COLO668 (cell line): ENCODE measurements around the gene RPS27L.
"Not testable (repeated sequence)": the region's sequence is repeated elsewhere in the genome, so short reads cannot be mapped to it uniquely, and the experiment has no call there.

Experiments used
- DNase-seq: peaks from one replicate; lab custom pipeline; 2025; ENCODE audit not compliant: unreplicated experiment; lab: John Stamatoyannopoulos, UW

RPS27L gene

DNA sequence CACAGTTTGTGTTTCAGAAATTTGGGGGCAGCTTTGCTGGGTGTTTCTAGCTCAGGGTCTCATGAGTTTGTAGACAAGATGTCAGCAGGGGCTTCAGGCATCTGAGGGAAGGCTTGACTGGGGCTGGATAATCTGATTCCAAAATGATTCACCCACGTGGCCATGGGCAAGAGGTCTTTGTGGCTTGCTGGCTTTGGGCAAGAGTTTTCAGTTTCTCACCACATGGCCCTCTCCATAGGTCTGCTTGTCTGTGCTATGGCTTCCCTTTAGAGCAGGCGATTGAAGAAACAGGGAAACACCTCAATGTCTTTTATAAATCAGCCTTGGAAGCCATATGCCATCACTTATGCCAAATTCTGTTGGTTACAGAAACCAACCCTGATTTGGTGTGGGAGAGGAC, 11.9 kb downstream of the RPS27L start:
- DNase-seq = no peak

DNA sequence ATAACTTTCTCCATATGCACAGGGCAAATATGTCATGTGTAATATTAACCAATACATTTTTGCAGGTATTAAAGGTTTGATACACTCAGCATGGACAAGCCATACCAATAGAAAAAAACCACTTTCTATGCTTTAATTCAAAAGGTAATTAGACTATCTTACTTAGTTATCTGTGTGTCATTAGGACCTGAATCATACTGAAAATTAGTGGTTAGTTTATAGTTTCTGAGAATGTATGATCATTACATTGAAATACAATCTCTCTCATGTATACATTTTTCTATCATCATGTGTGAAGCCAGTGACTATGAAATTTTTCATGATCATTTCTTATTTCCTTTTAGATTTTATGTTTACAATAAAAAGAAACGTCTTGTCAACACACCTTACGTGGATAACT, 16.3 kb downstream of the RPS27L start:
- no peak for DNase-seq

DNA sequence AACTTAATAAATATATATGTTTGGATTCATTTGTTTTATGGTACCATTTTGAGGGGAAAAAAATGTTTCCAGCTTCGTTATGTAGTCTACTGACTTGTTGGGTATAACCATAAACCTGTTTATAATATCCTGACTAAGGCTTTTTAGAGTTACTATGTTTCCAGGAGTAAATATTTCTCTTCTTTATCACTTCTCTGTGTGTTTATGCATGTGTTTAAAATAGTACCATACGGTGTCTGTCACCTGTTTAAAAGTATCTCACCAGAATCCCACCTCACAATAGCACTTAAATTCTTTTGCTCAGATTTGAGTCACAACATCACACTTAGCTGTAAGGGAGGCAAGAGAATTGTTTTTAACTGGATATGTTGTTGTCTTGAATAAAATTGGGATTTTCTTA, 20.5 kb downstream of the RPS27L start:
- DNase-seq = no peak

DNA sequence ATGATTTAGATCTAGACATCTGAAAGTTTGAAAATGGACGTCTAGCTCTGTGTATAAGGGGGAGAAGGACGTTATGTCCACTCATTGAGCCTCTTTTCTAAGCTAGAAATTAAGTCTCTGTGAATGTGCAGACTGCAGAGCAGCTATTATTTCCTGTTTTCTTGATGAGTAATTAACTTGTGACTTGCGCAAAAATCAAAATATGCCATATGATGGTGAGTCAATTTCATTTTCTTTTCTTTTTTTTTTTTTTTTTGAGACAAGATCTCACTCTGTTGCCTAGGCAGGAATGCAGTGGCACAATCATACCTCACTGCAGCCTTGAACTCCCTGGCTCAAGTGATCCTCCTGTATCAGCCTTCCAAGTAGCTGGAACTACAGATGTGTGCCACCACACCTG, 21.5 kb downstream of the RPS27L start:
- DNase-seq = no peak

DNA sequence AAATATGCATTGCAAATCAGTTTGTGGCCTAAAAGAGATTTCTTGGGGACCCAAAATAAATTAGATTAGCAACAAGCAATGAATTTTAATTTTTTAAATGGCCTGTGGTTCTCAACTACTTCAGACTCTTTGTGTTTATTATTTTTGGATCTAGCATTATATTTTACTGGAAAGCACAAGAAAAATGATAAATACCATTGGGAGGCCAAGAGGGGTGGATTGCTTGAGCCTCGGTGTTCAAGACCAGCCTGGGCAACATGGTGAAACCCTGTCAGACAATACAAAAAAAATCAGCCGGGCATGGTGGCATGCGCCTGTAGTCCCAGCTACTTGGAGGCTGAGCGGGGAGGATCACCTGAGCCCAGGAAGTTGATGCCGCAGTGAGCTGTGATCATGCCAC, 22.0 kb downstream of the RPS27L start:
- DNase-seq = no peak

DNA sequence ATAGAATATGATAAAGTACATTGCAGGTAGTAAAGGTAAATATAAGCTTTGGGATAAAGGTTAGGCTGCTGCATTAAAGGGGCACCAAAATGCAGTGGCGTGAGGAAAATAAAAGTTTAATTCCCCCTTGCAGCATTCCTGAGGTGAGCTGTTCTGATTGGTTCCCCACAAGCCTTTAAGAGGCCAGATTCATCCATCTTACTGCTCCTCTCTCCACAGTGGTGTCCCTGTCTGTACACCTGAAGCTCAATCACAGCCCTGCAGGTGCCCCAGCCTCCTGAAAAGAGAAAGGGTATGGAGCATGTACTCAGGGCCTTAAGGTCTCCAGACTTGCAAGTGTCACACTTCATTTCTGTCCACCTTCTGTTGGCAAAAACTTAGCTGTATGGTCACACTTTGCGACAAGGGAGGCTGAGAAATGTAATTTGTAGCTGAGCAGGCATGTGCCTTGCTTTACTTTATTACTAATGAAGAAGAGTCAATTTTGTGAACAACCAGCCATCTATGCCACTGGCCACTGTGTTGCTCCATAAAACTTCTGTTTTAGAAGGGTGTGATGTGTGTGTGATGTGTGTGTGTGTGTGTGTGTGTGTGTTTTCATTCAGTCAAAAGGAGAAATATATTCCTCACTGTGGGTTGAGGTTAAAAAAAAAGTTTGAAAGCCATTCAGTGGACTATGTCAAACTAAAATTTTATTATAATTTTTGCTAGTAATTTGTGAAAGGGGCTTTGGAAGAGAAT, 22.9 kb downstream of the RPS27L start:
- DNase-seq = no peak

DNA sequence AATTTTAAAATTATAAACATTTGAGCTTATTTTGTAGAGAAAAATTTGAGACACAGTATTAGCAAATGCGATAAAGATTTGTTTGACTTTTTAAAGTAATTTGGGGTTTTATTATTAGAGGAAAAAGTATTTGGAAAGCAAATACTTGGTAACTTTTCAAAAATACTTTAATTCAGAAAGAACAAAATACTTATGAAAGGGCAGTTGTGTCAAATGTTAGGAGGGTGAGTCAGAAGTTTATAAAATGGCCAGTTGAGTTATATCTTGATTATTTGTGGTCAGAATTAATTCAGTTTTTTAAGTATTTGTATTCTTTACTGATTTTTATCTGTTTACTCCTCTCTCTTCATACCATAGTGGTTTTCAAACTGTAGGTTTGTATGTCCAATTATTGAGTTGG, 23.5 kb downstream of the RPS27L start:
- DNase-seq = no peak

DNA sequence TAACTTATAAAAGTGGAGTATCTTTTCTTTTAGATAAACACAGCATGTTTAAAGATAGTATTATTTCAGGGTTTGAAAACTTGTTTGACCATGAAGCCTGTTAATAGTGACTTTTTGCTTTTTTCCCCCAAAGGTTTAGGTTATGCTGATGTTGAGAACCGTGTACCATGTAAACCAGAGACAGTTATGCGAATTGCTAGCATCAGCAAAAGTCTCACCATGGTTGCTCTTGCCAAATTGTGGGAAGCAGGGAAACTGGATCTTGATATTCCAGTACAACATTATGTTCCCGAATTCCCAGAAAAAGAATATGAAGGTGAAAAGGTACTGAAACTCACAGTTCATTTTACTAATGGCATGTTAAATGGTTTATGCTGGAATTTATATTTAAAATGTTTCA, 30.6 kb downstream of the RPS27L start:
- no peak for DNase-seq

DNA sequence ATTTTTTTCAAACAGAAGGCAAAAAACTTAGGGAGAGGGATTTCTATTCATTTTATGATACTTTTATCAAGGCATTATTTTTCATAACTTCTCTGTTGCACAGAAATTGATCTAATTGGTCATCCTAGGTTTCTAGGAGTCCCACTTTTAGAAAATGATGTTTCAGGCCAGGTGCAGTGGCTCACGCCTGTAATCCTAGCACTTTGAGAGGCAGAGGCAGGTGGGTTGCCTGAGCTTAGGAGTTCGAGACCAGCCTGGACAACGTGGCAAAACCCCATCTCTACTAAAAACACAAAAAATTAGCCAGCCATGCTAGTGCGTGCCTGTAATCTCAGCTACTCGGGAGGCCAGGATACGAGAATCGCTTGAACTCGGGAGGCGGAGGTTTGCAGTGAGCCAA, 32.8 kb downstream of the RPS27L start:
- DNase-seq = no peak

DNA sequence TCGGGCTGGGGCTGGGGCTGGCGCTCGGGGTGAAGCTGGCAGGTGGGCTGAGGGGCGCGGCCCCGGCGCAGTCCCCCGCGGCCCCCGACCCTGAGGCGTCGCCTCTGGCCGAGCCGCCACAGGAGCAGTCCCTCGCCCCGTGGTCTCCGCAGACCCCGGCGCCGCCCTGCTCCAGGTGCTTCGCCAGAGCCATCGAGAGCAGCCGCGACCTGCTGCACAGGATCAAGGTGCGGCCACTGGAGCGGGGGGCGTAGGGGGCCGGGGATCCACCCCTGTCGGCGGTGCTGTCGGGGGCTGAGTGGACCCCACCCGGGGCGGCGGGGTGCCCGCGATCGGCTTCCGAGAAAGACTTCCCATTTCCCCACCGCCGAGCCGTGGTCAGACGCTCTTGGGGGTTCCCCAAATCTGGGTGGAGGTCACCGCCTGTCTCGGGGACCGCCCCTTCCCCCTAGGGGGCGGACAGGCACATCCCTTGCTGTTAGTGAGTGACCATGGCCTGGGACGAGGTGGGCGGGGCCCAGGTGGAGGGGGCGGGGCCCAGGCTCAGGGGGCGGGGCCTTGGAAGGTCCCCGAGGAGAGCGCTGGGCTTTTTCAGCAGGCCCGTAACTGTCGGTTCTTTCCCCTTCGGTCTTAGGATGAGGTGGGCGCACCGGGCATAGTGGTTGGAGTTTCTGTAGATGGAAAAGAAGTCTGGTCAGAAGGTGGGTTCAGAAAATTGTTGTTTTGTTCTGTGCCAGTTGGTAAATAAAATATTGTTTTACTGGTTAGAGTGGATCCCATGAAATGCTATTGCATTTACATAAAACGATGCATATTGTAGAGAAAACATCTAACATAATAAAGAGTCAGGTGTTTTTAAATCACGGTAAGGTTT, 35.0 kb downstream of the RPS27L start:
- peak; percentile 62 for DNase-seq

DNA sequence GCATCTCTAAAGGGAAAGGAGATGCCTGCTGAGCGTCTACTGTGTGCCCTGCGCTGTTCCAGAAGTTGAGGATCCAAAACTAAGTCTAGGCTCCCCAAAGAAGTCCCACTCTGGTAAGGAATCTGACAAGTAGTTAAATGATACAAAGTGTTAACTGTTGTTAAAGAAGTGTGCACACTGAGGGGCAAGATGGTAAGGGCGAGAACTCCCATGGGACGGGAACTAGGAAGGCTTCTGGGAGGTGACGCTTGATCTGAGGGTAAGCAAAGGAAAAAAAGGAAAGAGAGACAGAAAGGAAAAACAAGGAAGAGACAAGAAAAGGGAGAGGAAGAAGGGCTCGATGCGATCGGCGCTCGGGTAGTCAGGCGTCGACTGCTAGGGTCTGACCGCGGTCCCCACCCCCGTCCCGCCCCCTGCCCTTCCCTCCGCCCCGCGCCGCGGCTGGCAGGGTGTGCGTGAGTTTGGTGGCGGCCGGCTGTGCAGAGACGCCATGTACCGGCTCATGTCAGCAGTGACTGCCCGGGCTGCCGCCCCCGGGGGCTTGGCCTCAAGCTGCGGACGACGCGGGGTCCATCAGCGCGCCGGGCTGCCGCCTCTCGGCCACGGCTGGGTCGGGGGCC, 35.8 kb downstream of the RPS27L start, which contains the start of gene LACTB:
Gene LACTB (plus strand): TSS at position 480 of the 620 bp plus-strand sequence. CDS start 11 bp downstream, at position 491.
- peak; percentile 89 for DNase-seq

DNA sequence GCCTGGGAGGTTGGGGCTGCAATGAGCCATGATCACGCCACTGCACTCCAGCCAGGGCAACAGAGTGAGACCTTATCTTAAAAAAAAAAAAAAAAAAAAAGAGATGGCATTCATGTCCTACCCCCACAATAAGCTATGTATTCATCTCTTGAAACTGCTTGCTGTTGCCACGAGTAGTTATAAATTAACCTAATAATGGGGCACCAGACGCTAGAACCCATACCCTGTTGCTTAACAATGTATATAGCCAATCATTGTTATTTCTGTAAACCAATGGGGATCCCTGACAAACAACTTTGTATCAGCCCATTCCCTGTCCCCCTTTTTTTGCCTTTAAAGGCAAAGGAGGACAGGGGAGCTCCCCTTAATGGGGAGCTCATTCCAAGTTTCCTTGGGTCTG, 38.4 kb downstream of the RPS27L start:
- DNase-seq = no peak

DNA sequence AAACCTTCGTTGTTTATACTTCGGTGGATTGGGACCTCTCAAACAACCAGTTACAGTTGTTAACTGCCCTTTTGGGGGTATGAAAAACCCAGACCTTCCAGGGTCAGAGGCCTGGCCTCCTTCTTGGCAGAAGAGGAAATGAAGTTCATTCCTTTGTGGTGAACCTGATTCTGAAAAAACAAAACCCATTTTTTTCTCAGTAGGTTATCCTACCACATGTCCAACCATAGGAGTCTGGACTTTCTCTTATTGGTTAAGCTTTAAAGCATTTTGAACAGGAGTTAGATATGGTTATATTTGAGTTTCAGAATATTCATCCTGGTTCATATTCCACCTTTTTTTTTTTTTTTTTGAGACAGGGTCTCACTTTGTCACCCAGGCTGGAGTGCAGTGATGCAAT, 42.8 kb downstream of the RPS27L start:
- DNase-seq = no peak

DNA sequence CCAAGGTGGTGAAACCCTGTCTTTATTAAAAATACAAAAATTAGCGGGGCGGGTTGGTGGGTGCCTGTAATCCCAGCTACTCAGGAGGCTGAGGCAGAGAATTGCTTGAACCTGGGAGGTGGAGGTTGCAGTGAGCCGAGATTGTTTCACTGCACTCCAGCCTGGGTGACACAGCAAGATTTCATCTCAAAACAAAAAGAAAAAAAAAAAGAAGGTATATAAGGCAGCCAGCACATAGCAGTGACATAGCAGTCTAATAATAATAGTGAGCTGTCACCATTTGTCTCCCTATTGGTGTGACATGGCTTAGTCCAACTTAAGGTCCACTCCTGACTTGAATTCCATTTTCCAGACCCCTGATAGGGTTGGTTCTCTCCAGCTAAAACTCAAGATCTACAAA, 44.4 kb downstream of the RPS27L start:
- no peak for DNase-seq

DNA sequence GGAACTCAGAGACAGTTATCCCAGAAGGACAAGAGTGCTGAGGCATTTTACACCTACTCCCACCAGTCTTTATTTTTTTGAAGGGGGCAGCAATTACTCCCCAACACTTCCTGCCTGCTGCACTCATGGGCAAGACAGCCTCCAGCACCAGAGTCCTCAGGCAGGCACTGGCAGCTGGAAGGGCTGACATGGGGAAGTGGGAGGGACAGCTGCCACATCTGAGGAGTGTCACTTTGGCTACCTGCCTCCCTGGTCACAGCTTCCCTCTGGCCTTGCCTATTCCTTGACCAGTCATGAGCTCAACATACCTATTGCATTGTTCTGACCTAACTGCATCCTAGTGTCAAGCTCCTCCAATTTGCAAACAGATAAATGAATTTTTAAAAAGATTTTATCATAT, 45.8 kb downstream of the RPS27L start:
- DNase-seq = no peak

DNA sequence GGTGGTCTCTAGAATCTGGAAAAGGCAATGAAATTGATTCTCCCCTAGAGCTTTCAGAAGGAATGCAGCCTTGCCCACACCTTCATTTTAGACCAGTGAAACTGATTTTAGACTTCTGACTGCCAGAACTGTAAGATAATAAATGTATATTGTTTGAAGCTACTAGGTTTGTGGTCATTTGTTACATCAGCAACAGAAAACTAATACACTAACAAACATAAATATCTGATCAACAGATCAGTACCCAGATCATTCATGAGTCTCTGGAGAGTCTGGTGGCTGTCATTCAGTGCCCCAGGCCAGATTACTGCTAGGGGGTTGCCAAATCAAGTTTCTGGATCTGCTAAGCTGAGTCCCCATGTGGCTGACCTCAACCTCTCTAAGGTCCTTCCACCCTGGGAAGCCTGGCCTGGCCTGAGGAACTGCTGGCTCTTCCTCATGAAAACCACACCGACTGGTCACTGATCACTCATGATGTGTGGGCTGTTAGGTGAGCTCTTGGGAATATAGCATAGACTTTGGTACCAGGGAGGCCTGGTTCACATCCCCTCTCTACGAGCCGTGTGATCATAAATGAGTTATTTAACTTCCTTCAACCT, 46.8 kb downstream of the RPS27L start:
- no peak for DNase-seq

DNA sequence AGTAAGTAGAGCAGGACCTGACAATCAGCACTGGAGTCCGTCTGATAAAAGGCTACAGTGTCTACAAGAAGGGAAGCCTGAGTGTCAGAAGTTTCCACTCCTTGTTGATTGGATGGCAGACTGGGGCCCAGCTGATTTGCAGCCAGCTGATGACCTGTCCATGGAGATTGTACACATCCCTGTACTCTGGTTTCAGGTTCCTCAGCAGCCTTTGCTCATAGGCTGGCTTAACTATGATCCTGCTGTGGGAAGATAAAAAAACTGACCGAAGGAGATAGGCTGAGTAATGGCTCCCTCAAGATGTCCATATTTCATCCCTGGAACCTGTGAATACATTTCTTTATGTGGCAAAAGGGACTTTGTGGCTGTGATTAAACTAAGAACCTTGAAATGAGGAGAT, 47.4 kb downstream of the RPS27L start:
- DNase-seq = no peak

DNA sequence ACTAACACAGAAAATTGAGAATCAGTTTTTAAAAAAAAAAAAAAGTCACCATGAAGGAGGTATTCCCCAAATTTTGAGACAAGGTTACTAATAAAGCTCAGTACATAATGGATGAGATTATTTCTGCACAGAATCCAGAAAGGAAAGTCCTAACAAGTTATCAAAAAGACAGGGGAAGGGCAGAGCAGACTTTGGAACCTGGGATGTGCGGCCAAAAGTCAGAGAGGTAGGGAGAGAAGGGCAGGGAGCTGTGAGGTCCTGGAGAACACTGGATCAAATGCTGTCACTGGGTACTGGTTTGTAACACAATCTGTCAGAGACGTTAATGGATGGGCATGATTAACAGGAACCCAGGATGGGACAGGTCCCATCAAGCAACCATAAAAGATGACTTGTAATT, 47.8 kb downstream of the RPS27L start:
- DNase-seq = no peak

DNA sequence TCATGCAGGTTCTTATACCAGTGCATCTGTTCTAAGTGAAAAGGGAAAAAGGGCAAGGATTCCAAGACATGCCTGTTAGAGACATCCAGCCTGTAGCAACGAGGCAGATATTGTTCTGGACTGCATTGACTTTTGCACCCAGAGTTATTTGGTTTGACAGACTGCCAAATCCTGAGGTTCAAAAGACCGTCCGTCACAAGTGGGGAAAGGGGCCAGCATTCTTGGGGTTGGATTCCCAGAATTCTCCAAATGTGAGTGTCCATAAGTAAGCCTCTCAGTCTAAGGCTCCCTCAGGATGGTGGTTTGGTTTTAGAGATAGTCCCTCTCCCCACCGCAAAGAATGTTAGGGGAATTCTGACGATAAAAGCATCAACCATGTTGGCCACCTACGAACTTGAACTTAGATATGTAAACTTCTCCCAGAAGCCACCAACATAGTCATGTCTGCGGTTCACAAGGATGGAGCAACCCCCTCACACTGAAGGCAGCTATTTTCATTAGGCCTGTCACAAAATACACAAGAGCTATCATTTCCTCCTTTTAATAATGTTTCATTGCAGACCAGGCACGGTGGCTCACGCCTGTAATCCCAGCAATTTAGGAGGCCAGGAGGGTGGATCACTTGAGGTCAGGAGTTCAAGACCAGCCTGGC, 49.3 kb downstream of the RPS27L start:
- no peak for DNase-seq

DNA sequence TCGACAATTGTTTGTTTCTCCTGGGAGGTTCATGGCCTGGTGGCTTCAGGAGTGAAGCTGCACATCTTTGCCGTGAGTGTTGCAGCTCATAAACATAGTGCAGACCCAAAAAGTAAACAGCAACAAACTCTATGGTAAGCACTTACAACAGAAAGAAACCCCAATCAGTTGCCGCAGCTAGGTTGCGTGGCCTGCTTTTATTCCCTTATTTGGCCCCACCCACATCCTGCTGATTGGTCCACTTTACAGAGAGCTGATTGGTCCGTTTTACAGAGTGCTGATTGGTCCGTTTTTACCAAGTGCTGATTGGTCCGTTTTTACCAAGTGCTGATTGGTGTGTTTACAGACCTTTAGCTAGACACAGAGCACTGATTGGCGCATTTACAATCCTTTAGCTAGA, 51.9 kb downstream of the RPS27L start:
- not testable (repeated sequence) for DNase-seq

DNA sequence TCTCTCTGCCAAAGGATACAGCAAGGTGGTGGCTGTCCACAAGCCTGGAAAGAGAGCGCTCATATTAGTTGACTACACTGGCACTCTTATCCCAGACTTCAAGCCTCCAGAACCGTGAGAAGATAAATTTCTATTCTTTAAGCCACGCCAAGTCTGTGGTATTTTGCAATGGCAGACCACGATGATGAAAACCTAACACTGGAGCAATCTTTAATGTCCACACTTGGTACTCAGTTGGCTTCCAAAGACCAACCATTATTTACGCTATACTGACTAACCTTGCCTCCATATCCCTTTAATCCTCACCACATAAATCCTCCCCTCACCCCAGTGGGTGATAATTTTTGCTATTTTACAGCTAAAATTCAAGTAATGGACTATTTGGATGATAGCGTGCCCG, 52.5 kb downstream of the RPS27L start:
- no peak for DNase-seq
